Measurements from ENCODE around the gene SCOC.
A peak's percentile ranks its signal among the peaks of the same experiment; 100 is the strongest.
"Not testable (repeated sequence)": the region's sequence is repeated elsewhere in the genome, so short reads cannot be mapped to it uniquely, and the experiment has no call there.

Gene SCOC

GRCh38 chr4:140363051-140363450, 10.4 kb upstream of the SCOC start:
- no peak for DNase-seq

GRCh38 chr4:140363558-140363957, 9.9 kb upstream of the SCOC start:
- no peak for DNase-seq

GRCh38 chr4:140367738-140368137, 5.7 kb upstream of the SCOC start:
- no peak for DNase-seq

- DNase-seq: no peak
Observed at GRCh38 chr4:140368686-140369085, 4.8 kb upstream of the SCOC start.

- DNase-seq: peak; percentile 38
Observed at GRCh38 chr4:140372751-140373327, 607 bp upstream of the SCOC start.

- no peak for DNase-seq
Observed at GRCh38 chr4:140374130-140374477, 658 bp downstream of the SCOC start.

- DNase-seq: no peak
Observed at GRCh38 chr4:140382732-140383131, 9.3 kb downstream of the SCOC start.

GRCh38 chr4:140388015-140388414, 14.6 kb downstream of the SCOC start:
- DNase-seq: no peak

GRCh38 chr4:140395668-140396067, 22.2 kb downstream of the SCOC start:
- DNase-seq: no peak

GRCh38 chr4:140400111-140400510, 26.7 kb downstream of the SCOC start:
- DNase-seq: no peak

GRCh38 chr4:140406292-140406691, 32.8 kb downstream of the SCOC start:
- no peak for DNase-seq

- DNase-seq: no peak
Observed at GRCh38 chr4:140408974-140409373, 35.5 kb downstream of the SCOC start.

- DNase-seq: not testable (repeated sequence)
Observed at GRCh38 chr4:140413130-140413969, 39.9 kb downstream of the SCOC start.

GRCh38 chr4:140423106-140423505, 49.7 kb downstream of the SCOC start:
- DNase-seq: no peak

GRCh38 chr4:140426610-140427105, 53.2 kb downstream of the SCOC start:
- no peak for DNase-seq

- peak; percentile 36 for DNase-seq
Observed at GRCh38 chr4:140427106-140427918, 53.9 kb downstream of the SCOC start, which contains the start of gene CLGN. CLGN (minus strand) TSS chr4:140427648; CDS start chr4:140413078, 14,570 bp downstream.

- DNase-seq: no peak
Observed at GRCh38 chr4:140427919-140428471, 54.5 kb downstream of the SCOC start.

Data from stimulated activated CD4-positive, alpha-beta T cell treated with anti-CD3 and anti-CD28 coated beads, Interleukin-4, amount 100 ng/mL, for 24 hours (primary cell).